Astrocyte of the hippocampus (primary cell): ENCODE results near the gene RPS18.
A peak's percentile ranks its signal among the peaks of the same experiment; 100 is the strongest.

Source experiments
- DNase-seq: peaks from one replicate; pipeline ENCODE4 v3.0.0; 2011; ENCODE audit warnings: low read depth, low spot score

RPS18 gene

DNA sequence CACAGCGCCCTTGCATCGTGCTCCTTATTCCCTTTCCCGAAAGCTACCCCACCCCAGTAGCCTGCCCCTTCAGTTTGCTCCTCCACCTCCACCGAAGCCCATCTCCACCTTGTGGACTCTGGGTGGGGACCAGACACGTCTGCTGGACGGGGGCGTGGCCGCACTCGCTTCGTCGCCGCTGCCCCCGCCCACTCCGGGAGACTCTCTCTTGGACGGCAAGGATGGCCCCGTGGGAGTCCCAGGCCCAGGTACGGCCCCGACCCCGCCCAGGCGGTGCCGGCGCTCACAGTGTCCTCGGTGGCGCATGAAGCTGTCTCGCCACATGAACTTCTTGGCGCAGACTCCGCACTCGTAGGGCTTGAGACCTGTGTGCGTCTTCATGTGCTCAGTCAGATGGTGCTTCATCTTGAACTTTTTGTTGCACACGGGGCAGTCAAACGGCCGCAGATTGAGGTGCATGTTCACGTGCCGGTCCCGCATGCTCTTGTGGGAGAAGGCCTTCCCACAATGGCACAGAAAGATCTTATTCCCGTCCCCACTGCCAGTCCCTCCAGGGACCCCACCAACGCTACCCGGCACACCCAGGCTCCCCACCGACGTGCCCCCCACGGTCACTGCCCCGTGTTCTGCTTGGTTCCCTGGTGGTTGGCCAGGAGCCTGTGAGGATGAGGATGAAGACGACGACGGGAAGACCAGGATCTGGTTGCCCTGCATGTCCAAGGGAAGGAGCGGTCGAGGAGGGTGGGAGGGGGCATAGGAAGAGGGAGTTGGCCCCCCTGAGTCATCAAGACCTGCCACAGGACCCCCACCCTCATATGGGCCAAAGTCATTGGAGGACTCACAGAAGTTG, 43.3 kb downstream of the RPS18 start:
- no peak for DNase-seq

- DNase-seq = no peak
Measured at GRCh38 chr6:33315793-33316602, 44.1 kb downstream of the RPS18 start.

- no peak for DNase-seq
Measured at GRCh38 chr6:33316603-33317418, 44.9 kb downstream of the RPS18 start.

- no peak for DNase-seq
Measured at GRCh38 chr6:33317419-33317668, 45.5 kb downstream of the RPS18 start.

DNA sequence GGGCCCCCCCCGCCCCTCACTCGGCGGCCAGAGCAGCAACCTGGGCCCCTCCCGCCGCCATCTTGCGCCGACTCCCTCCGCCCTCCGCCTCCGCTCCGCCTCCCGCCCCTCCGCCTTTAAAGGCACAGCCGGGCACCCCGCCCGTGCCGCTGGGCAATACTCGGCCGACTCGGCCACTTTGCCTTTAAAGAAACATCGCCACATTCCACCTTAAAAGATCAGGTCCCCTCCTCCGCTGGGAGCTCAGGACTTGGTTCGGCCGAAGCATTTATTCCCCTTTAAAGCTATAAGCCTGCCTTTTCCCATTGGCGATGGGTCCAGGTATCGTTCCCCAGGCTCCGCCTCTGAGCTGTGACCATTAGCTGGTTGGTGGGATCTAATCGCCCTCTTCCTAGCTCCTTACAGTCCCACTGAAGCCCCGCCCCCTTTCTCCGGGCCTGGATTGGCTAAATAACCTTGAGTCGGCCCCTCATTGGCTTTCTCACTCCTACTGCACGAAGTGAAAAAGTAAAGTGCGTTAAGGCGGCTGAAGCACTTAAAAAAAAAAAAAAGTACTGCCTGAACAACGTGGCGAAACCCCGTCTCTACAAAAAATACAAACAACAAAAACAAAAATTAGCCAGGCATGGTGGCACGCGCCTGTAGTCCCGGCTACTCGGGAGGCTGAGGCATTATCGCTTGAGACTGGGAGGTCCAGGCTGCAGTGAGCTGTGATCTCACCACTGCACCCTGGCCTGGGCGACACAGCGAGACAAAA, 46.0 kb downstream of the RPS18 start, which contains the start of gene ZBTB22:
ZBTB22 (minus strand) TSS at position 76 of the 757 bp plus-strand sequence. CDS start 828 bp downstream, outside the sequence.
- DNase-seq = peak; percentile 99

DNA sequence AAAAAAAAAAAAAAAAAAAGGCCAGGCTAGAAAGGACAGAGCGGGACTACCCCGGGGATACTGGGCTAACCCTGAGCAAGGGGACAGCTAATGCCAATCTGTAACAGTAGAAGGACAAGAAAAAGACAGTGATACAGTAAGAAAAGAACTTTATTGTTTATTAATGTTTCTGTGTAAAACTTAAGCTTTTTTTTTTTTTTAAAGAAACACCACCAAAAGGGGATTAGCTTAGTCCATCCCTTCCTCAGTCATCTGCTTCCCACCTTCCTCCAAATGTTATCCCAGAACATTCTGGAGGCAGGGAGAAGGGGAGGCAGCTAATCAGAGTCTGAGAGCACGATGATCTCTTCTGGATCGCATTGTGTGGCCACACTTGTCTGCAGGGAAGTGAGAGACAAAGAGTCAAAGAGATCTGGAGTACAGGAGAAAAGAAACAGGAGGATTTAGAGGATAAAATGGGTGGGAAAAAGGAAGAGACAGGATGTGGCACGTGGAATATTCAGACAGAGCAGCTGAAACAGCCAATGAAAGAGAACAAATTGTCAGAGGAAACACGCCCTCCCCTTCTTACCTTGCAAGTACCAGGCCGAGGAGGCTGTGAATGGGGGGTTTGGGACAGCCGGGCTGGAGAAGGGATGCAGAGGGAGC, 46.7 kb downstream of the RPS18 start:
- no peak for DNase-seq

DNA sequence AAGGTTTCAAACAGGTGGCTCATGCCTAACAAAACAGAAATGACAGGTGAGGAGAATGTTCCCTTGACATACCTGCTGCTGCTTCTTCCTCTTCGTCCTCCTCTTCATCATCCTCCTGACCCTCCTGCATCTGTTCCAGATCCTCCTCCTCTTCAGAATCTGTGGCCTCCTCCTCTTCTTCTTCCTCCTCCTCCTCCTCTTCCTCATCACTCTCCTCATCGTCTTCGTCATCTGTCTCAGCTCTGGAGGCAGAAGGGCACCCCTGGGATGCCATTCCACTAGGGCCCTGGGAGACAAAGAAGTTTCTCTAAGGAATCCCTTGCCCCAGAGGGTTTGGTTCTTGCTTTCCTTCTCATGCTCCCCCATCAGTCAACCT, 48.1 kb downstream of the RPS18 start:
- DNase-seq = no peak

DNA sequence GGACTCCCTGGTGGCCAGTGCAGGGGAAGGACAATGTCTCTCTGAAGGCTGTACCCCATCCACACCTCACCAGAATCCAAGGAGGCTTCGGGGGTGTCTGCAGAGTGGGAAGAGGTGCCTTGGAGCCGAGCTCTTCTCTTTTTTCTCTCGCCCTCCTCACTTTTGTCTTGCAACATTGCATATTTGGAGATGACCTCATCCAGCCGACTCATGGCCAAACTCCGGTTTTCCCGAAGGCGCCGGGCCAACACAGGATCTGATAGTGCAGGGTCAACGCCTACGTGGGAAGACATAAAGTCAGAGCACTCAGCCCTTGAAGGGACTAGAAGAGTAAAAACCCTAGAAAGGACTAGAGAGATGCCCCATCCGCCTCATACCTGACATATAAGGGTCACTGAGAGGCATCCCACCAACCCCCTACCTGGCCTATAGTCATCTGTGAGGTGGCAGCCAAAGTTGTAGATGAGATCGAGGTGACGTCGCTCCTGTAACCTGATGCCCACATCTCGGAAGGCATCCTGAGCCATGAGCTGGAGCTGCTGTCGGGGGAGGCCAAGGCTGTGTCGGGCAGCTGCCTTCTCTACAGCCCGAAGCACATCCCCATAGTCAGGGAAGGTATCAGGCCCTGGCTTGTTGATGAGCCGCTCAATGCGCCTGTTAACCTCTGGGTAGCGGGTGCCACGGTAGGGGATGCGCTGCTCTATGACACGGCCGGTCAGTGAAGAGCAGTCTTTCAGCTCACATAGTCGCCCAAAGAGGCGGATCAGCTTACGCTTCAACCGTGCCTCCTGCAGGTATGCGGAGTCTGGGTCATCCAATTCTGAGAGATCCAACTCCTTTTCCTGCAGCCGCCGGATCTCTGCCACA, 48.7 kb downstream of the RPS18 start:
- DNase-seq = peak; percentile 82

GRCh38 chr6:33321227-33321626, 49.4 kb downstream of the RPS18 start:
- DNase-seq = no peak

- no peak for DNase-seq
Measured at GRCh38 chr6:33323623-33323948, 51.7 kb downstream of the RPS18 start.

DNA sequence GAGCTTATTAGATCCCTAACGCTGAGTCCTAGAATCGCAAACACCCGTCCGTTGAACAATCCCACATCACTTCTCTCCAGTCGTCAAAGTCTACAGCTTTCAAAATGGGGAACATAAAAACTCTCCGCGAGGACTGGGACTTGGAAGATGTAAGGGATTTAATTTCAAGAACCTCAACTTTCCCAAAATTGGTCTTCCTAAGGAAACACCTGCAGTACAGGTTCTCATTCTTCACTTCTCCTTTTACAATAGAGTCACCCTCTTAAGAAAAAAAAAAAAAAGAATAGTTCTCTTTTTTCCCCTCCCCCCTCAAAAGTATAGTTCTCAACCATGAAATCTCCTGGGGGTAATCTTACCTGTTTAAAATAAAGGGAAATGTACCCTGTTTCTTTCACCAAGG, 52.2 kb downstream of the RPS18 start:
- DNase-seq = no peak
